ENCODE data around the gene RALGPS1.

Gene RALGPS1

DNA sequence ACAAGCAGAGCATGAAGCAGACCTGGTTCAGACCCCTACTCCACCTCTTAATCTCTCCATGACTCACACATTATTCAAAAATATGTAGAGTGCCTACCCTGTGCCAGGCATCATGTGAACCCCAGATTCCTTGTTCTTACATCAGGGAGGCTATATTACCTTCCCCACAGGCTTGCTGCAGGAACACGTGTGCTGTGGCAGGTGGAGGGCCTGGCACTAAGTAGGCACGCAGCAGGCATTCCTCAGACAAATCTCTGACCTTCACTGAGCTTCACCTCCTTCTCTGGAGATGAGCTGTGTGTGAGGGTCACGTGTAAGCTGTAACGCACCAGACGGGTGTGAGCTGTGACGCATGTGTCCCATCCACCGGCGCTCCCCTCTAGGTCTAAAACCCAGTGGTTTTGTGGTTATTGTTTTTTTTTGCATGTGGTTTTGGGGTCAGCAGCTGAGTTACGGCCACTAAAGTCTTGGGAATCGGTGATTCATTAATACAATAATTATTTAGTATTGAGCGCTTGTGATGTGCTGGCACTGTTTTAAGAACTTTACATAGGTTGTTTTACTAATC, 177.5 kb downstream of the RALGPS1 start:
- in situ Hi-C loops (cut with MboI; ENCODE audit: low sequenced_read_pairs), result no loop called here

DNA sequence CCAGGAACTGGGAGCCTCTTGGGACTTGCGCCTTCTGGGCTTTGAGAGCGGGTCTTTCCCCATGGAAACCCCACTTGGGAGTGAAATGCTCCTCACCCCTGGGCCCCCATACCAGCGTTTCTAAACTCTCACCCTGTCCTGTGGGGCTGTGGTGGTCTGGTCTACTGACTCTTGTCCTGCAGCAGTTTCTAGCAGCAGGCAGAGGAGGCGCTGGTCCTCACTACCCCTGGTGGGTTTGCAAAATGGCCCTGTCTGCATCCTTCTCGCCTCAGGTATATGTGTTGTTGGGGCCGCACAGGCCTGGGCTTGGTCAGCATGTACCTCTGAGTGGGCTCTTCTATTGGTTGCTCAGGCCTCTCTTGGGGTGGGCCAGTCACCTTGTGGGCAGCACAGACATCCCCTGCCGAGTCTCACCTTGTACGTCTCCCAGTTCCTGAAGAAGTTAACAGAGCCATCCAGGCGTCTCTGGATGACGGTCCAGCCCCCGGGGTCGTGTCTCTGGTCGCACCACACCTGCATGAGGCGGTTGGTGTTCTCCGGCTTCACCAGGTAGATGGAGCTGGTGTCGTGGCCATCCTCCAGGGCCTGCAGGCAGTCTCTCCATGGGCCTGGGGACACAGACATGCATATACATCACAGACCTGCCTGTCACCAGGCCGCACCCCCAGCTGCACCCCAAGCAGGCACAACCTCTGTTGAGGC, 178.9 kb downstream of the RALGPS1 start:
- in situ Hi-C loops (cut with MboI; ENCODE audit: low sequenced_read_pairs), result no loop called here

DNA sequence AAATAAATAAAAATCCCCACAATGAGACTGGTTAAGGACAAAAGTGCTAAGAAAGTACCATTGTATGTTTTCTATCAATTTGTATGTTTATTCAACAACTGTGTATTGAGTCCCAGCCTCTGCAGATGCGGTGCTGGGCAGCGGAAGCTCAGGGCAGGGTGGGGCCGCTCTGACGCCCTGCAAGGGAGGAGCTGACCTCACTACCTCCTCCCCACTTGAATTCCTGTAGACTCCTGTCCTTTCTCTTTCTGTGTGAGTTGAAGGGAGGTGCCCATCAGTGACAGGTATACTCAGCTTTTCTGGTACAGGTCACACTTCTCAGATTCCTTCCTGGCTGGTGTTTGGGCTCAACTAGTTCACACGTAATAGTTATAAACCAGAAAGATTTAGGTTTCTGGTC, 180.8 kb downstream of the RALGPS1 start:
- in situ Hi-C loops (cut with MboI; ENCODE audit: low sequenced_read_pairs), result no loop called here

DNA sequence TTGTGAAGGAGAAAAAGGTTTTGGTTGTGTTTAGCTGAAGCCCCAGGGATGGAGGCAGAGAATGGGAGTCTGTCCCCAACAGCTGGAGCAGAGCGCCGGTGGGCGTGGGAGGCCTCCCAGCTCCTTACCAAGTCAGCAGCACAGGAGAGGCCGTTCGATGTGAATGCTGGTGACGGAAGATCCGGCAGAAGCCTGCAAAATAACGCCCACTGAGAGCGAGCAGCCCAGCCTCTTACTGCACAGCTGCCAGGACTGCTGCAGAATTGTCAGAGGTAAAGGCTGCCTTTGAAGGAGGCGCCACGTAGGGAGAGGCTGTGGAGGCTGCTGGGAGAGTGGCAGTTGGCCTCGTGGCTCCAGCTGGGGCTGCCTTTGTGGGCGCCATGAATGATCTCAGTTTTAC, 181.6 kb downstream of the RALGPS1 start:
- in situ Hi-C loops (cut with MboI; ENCODE audit: low sequenced_read_pairs), result no loop called here

DNA sequence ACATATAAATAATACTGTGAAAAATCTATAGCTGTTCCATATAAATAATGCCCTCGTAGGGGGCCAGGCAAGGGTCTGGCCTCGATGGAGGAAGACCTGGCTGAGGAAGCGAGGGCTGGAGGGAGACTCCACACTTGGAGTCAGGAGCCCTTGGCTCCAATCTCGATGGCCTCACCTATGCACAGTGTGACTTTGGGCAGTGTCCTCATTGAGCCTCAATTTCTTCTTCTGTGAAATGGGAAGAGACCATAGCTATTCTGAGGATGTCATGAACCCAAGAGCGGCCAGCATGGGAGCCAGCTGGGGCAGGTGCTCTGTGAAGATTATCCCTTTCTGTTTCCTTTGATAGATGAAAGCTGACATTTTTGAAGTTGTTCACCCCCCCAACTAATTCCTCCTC, 183.1 kb downstream of the RALGPS1 start:
- in situ Hi-C loops (cut with MboI; ENCODE audit: low sequenced_read_pairs), result no loop called here

DNA sequence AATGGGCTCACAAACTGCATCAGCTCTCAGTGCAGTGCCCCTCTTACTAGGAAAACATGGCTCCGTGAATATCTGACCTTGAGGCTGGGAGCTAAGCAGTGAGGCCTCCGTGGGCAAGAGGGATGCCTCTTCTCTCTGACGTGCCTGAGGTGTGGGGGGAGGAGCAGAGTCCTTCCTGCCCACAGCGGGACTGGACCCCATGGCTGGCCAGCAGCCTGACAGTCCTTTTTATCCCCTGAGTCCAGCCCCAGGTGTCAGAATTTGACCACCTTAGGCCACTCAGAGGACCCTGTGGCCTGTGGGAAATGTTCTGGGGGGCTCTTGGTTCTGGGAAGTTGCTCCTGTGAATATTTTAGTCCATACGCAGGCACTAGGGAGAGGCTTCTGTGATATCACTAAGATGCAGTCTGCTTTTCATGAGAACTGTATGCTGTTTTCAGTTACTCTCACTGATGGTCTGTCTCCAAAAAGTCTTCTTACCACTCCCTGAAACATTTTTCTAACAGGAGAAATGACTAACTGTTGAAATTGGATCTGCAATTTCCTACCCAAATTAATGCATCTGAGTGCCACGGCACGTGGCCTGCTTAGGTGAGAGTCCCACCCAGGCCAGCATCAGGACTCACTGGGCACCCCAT, 184.5 kb downstream of the RALGPS1 start:
- in situ Hi-C loops (cut with MboI; ENCODE audit: low sequenced_read_pairs), result no loop called here

DNA sequence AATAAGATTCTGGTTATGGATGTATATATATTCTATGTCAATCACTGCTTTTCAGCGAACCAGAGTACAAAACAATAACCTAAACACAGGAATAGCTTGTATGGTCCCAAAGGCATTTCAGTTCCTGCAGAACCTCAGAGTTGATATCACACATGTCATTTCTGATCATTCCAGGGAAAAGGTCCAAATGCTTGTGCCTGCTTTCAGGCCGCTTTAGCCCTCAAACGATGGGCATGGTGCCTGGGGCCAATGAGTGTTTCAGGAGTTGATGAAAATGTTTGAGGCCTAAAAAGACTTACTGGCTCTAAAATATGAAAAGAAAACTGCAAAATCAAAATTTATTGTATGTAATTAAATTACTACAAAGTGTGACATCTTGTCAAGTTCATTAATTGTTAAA, 185.1 kb downstream of the RALGPS1 start:
- in situ Hi-C loops (cut with MboI; ENCODE audit: low sequenced_read_pairs), result no loop called here

DNA sequence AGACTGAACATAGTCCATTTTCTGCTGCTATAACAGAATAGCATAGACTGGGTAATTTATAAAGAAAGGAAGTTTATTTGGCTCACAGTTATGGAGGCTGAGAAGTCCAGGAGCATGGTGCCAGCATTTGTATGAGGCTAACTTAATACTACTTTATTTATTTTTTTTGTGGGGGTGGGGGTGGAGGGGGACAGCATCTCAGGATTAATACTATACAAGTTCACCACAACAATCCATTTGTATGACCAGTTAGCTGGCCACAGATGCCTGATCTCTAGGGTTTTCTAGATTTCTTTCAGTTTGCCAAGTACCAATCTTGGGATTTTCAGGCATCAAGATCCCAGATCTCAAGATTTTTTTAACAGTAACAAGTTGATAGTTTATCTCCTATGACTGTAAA, 187.6 kb downstream of the RALGPS1 start:
- in situ Hi-C loops (cut with MboI; ENCODE audit: low sequenced_read_pairs), result no loop called here

DNA sequence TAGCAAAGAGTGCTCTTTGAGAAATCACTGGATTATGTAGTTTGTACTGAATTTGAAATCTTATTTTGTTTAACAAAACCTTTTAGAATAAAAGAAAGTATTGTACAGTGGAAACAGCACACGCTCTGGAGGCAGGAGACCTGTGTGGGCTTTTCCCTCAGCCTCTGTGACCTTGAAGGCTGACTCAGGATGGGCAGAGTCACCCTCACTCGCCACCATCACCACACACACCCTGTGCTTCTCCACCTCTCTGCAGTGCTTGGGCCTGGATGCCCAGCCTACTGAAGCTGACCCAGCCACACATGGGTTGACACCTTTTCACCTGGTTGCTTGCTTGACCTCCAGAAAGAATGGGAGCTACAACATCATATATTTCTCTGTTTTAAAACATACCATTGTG, 188.2 kb downstream of the RALGPS1 start:
- in situ Hi-C loops (cut with MboI; ENCODE audit: low sequenced_read_pairs), result no loop called here

DNA sequence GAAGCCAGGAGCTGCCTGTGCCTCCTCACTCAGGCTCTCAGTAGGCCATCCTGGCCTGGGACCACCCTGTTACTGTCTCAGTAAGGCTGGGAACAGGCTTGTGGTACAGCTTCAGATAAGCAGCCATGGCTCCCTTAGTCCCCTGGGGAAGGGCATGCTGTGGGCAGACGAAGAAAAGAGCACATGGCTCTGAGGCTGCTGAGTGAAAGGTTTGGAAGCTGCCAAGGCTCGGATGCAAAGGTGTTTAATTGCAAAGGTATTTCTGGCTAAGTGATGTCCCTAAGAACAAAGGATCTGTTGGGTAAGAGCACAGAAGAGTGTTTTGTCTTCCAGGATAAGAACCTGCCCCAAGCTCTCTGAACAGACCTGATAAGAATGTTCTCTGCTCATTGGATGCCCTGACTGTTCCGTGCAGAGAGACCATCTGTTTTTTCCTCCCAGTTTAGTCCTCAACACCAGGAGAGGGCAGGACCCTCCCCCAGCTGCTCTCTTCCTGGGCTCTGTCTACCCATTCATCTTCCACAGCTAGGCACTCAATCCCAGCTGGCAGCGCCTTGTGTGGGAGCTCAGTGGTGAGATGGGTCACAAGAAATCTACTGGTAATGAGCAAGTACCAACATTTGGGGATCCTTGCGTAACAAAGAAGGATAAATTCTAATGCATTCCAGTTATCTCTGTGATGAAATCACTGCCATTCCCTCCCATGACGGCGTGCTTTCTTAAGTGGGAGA, 190.2 kb downstream of the RALGPS1 start:
- in situ Hi-C loops (cut with MboI; ENCODE audit: low sequenced_read_pairs), result no loop called here

DNA sequence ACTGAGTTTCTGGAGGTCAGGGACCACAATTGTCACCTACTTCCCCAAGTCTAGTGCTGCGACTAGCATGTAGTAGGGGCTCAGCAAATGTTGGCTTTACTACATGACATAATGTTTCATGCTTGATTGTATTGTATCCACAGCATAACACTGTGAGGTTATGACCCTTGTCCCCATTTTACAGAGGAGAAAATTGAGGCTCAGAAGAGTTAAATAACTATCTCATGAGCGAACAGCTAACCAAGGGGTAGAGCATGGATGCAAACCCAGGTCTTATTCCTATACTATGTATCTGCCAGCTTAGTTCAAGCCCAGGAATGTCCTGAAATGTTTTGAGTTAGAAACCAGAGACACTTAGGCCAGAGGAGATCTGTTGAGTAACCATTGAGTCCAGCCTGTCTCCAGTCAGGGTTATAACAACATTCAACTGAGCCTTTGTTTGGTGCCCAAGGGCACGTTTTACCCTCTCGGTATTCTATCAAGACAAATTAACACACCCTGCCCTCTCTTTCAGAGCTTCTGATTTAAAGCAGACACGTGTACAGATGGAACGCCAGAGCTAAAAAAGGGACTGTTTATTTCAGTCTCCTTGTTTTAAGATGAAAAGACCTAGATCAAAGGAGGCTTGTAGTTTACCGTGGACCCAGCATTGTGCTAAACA, 191.4 kb downstream of the RALGPS1 start:
- in situ Hi-C loops (cut with MboI; ENCODE audit: low sequenced_read_pairs), result no loop called here

DNA sequence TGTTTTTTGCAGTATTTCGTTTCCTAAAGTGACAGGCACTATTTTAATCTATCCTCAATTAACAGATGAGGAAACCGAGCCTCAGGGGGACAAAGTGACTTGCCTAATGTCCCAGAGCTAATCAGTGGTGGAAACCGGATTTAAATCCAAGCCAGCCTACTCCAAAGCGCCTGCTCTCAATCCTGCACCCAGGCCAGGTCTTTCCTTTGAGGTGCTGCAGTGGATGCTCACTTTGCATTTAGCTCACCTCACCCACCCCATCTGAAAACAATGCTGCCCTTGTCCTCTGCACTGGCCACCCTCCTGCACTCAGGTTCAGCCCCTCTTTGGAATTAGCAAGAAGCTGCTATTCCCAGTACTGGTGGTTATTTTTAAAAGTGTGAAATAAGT, 191.9 kb downstream of the RALGPS1 start:
- in situ Hi-C loops (cut with MboI; ENCODE audit: low sequenced_read_pairs), result no loop called here

DNA sequence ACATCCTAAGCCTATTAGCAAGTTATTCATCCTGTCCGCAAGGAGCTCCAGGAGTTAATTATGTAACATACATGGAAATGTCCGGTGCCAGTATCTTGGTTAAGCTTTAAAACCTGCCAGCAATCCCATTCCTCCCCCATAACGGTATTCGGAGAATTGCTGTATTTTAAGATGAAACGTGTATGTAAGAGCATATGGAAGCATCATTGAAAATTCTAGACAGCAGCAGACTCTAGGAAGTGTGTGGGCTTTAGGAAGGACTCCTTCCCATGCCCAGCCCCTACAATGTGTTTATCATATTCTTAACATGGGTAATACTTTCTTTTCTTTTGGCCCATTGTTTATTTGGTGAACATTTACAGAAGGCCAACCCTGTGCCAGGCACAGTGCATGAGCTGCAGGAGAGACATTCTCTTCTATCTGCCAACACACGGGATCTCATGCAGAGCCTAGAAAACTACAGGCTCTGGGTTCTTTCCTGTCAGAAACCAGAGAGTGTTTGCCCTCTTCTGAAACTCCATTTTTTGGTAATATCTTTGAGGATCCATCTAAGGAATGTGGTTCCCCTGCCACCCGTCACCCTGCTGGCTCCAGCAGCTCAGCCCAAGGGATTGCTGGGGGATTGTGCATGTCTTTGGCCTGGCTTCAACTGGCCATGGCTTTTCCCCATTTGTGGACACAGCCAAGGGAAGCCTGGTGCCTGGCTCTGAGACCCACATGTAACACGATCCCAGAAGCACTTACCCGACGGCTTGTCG, 192.8 kb downstream of the RALGPS1 start:
- in situ Hi-C loops (cut with MboI; ENCODE audit: low sequenced_read_pairs), result no loop called here

DNA sequence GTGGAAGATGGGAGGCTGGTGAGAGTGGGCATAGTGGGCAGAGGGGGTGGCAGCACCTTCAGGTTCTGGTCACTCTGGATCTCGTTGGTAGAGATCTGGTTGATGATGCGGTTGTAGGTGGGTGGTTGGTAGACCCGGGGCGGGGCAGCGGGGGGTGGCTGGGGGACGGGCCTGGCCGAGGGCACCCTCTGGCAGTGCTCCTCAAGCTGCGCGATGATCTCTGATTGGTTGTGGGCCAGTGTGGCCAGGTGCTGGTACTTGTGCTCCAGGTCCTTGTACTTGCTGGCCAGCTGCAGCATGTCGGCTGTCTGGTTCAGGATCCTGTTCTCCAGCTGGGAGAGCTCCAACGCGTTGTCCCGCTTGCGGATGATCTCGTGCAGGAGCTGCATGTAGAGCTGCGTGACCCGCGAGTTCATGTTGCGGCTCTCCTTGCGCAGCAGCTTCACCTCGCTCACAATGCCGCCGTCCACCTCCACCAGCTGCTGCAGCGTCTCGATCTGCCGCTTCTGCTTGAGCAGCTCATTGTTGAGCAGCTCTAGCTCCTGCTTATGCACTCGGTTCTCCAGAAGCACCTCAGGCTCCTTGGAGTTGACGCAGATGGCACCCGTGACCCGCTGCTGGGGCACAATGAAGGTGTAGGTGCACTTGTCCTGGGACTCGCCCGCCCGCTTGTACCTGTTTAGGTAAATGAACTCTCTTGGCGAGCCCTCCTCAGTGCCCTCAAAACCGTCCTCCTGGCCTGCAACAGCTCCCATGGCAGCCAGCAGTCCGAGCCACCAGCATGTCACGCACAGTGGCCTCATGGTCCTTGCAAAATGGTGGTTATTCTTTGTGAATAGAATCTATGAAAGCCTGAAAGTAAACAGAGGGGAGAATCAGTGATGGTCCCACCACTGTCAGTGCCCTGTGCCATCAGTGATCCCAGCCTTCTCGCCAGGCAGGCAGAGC, 193.6 kb downstream of the RALGPS1 start:
- in situ Hi-C loops (cut with MboI; ENCODE audit: low sequenced_read_pairs), result no loop called here

DNA sequence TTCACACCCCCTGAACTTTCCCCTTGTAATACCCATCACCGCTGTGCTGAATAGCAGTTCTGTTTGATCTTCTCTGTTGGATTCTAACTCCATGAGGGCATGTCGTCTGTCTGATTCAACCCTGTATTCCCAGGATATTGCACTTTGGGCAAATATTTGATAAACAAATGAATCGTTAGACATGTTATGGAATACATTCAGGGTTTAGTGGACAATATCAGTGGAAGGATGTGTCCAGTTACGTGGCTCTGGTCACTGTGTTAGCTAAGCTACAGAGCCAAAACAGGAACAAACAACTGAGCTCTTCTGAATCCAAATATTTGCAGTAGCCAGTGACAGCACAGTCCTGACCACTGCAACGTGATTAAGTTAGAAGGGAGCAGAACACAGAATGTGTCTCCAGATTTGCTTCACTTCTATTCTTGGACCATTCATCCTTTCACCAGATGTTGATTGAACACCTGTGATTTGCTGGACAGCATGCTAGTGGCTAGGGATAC, 194.7 kb downstream of the RALGPS1 start:
- in situ Hi-C loops (cut with MboI; ENCODE audit: low sequenced_read_pairs), result no loop called here

DNA sequence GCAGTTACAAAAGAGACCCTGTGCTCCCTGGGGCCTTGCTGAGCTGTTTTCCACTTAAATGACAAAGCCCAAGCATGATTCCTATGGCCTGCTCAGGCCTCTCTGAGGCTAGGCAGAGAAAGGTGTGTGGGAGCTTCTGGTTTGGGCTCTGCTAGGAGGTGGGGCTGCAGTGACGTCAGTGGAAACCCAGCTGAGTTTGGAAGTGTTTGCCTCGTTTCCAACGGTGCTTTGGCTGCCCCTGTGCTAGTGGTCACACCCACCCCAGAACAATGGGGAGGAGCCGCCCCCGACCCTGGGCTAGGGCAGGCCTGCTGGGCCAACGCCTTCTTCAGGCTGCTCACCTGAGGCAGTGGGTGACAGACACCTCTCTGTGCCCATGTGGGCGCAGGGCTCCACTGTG, 197.5 kb downstream of the RALGPS1 start:
- in situ Hi-C loops (cut with MboI; ENCODE audit: low sequenced_read_pairs), result no loop called here

DNA sequence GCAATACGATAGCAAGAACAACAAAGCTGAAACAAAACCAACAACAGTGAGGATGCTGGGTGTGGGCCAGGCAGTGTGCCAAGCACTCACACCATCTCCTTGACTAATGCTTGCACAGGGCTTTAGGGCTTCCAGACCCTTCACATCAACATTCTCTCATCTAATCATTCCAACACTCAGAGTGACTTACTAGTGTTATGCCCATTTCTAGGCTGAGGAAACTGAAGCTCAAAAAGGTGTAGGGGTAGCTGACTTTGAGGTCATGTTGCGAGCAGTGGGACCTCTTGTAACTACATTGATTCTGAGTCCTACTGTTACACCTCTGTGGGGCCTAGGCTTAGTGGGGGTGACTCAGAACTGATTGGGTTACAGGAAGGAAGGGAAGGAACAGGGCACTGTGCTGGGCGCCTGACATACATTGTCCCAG, 198.2 kb downstream of the RALGPS1 start:
- in situ Hi-C loops (cut with MboI; ENCODE audit: low sequenced_read_pairs), result no loop called here

DNA sequence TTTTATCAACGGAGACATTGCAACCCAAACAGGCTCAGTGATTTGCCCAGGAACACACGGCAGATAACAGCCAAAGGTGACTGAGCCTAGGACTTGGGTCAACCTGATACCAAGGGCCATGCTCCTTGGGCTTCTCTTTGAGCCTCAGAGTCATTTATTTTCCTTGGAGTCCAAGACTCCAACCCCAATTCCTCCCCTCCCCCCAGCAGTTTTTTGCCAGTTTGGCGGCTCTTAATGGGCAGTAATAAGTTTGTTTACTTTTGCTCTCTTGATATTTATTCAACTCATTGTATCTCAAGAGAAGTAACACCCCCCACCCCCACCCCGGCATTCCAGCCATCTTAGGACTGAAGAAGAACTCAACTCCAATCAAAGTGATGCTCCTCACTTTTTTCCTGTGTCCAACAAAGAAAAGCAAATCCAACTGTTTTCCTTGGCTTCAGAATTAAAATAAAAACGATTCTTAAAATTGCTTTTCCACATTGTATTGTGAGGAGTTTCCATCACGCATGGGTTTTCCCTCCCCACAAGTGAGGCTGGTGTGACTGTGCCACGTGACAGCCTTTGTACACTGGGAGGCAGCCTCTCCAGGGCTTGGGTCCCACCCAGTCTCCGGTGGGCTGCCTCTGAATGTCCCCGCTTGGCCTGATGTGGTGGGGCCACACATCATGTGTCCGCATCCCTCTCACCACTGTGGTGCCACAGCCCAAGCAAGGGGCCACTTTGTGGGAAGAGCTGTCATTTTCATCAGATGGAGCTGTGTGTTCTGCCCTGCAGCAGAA, 198.8 kb downstream of the RALGPS1 start:
- in situ Hi-C loops (cut with MboI; ENCODE audit: low sequenced_read_pairs), result no loop called here

DNA sequence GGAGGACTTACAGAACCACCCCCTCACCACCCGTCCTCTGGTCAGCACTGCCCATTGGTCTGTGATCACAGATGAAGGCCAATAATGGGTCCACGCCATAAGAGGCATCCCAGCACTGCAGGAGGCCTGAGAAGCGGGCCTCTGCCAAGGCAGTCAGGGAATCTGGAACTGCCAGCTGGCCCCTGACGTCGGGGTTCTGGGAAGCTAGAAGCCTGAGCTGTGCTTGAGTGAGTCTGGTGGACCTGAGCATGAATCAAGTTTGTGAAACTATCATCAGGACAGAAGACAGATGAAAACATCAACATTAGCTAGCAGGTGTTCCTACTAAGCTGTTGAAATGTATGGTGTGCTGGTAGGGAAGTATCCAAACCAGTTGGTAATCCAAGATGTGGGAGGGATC, 200.0 kb downstream of the RALGPS1 start:
- in situ Hi-C loops (cut with MboI; ENCODE audit: low sequenced_read_pairs), result no loop called here
